ENCODE measurements around the gene INPP5J. TPM values are rescaled to one million over a fixed set of nuclear protein-coding genes. Genes with fewer than 3 reads are reported as not detected.

Gene INPP5J
- total and polyA plus RNA-seq, 4 donors: 1.2 to 6.5 (median 2.1) TPM

GRCh38 chr22:31123292-31123602, 481 bp downstream of the INPP5J start:
- 82 to 87% methylated on average over 4 of the region's 4 CpGs for WGBS, 2 donors
- Histone ChIP-seq H3K9ac (ENCODE audit: insufficient read depth in 1 of 2, low read length in 2 of 2) (peak overlapping the region in 1 of 2 donors; percentile 28), H3K27ac (ENCODE audit: low read depth in 1 of 2, low read length in 1 of 2) (peak overlapping the region in 1 of 2 donors; percentile 80), H3K4me3 (peak overlapping the region; percentile 21), H3K4me1 (ENCODE audit: control insufficient read depth in 5 of 5, insufficient read depth in 5 of 5, low read length in 5 of 5) (peaks cover 0 to 1% (median 0%) of the 10 kb centered on the region in 5 donors), H3K36me3 (ENCODE audit: control insufficient read depth in 4 of 4, insufficient read depth in 4 of 4, low read length in 4 of 4) (no peaks in the 10 kb centered on the region), H3K9me3 (ENCODE audit: control insufficient read depth in 4 of 4, insufficient read depth in 3 of 4, low read length in 3 of 4) (no peaks in the 10 kb centered on the region), H3K27me3 (ENCODE audit: control insufficient read depth in 3 of 3, insufficient read depth in 3 of 3, low read length in 2 of 3) (no peaks in the 10 kb centered on the region)
- ATAC-seq (ENCODE audit: insufficient read depth, low FRiP score) (no peak), DNase-seq (no peak)
- TF ChIP-seq, protein P1, sequence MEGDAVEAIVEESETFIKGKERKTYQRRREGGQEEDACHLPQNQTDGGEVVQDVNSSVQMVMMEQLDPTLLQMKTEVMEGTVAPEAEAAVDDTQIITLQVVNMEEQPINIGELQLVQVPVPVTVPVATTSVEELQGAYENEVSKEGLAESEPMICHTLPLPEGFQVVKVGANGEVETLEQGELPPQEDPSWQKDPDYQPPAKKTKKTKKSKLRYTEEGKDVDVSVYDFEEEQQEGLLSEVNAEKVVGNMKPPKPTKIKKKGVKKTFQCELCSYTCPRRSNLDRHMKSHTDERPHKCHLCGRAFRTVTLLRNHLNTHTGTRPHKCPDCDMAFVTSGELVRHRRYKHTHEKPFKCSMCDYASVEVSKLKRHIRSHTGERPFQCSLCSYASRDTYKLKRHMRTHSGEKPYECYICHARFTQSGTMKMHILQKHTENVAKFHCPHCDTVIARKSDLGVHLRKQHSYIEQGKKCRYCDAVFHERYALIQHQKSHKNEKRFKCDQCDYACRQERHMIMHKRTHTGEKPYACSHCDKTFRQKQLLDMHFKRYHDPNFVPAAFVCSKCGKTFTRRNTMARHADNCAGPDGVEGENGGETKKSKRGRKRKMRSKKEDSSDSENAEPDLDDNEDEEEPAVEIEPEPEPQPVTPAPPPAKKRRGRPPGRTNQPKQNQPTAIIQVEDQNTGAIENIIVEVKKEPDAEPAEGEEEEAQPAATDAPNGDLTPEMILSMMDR (IDR thresholded peaks at IDR 0.05; ENCODE audit: control extremely low read depth, extremely low read depth): no peak

GRCh38 chr22:31124290-31124689, 1.5 kb downstream of the INPP5J start:
- Histone ChIP-seq H3K4me3 (no peak overlapping the region), H3K9me3 (ENCODE audit: control insufficient read depth in 4 of 4, insufficient read depth in 3 of 4, low read length in 3 of 4) (no peaks in the 10 kb centered on the region), H3K27ac (ENCODE audit: low read depth in 1 of 2, low read length in 1 of 2) (no peak overlapping the region), H3K27me3 (ENCODE audit: control insufficient read depth in 3 of 3, insufficient read depth in 3 of 3, low read length in 2 of 3) (no peaks in the 10 kb centered on the region), H3K36me3 (ENCODE audit: control insufficient read depth in 4 of 4, insufficient read depth in 4 of 4, low read length in 4 of 4) (no peaks in the 10 kb centered on the region), H3K9ac (ENCODE audit: insufficient read depth in 1 of 2, low read length in 2 of 2) (no peak overlapping the region), H3K4me1 (ENCODE audit: control insufficient read depth in 5 of 5, insufficient read depth in 5 of 5, low read length in 5 of 5) (peaks cover 0 to 1% (median 0%) of the 10 kb centered on the region in 5 donors)
- 83 to 88% methylated on average over 3 of the region's 3 CpGs for WGBS, 2 donors
- TF ChIP-seq, protein P1 (IDR thresholded peaks at IDR 0.05; ENCODE audit: control extremely low read depth, extremely low read depth): no peak
- no peak for DNase-seq
- no peak for ATAC-seq (ENCODE audit: insufficient read depth, low FRiP score)

DNA sequence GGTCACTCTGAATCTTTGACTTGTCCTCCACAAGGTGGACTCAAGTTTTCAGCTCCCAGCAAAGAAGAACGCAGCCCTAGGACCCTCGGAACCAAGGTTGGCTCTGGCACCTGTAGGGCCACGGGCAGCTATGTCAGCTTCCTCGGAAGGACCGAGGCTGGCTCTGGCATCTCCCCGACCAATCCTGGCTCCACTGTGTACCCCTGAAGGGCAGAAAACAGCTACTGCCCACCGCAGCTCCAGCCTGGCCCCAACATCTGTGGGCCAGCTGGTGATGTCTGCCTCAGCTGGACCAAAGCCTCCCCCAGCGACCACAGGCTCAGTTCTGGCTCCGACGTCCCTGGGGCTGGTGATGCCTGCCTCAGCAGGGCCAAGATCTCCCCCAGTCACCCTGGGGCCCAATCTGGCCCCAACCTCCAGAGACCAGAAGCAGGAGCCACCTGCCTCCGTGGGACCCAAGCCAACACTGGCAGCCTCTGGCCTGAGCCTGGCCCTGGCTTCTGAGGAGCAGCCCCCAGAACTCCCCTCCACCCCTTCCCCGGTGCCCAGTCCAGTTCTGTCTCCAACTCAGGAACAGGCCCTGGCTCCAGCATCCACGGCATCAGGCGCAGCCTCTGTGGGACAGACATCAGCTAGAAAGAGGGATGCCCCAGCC, 2.2 kb downstream of the INPP5J start:
- H3K4me3 ChIP-seq: no peak overlapping the region
- ATAC-seq (ENCODE audit: insufficient read depth, low FRiP score): no peak
- H3K27ac ChIP-seq (ENCODE audit: low read depth in 1 of 2, low read length in 1 of 2): no peak overlapping the region
- H3K27me3 ChIP-seq (ENCODE audit: control insufficient read depth in 3 of 3, insufficient read depth in 3 of 3, low read length in 2 of 3): no peaks in the 10 kb centered on the region
- WGBS, 2 donors: 85 to 96% methylated on average over 13 to 14 of the region's 14 CpGs
- H3K9me3 ChIP-seq (ENCODE audit: control insufficient read depth in 4 of 4, insufficient read depth in 3 of 4, low read length in 3 of 4): no peaks in the 10 kb centered on the region
- TF ChIP-seq, protein P1 (IDR thresholded peaks at IDR 0.05; ENCODE audit: control extremely low read depth, extremely low read depth): no peak
- no peaks in the 10 kb centered on the region for H3K36me3 ChIP-seq (ENCODE audit: control insufficient read depth in 4 of 4, insufficient read depth in 4 of 4, low read length in 4 of 4)
- no peak overlapping the region for H3K9ac ChIP-seq (ENCODE audit: insufficient read depth in 1 of 2, low read length in 2 of 2)
- DNase-seq: no peak
- peaks cover 0 to 1% (median 0%) of the 10 kb centered on the region in 5 donors for H3K4me1 ChIP-seq (ENCODE audit: control insufficient read depth in 5 of 5, insufficient read depth in 5 of 5, low read length in 5 of 5)

Data from lung (tissue), 12 donors.